ENCODE measurements around the gene TCF7L1. TPM values are rescaled to one million over a fixed set of nuclear protein-coding genes. Genes with fewer than 3 reads are reported as not detected.

The TCF7L1 gene
- total RNA-seq, 1 donor from 2014 or later, result 10.3 TPM

- DNase-seq (ENCODE audit: low spot score in 2 of 2), result no peak
- Histone ChIP-seq H3K4me3 (peak overlapping the region in 1 of 2 donors; percentile 8), H3K4me1 (peaks cover 6 to 35% of the 10 kb centered on the region in 2 donors), H3K27me3 (no peaks in the 10 kb centered on the region), H3K36me3 (no peaks in the 10 kb centered on the region), H3K27ac (no peak overlapping the region), H3K9me3 (no peaks in the 10 kb centered on the region)
- TF ChIP-seq CTCF (IDR thresholded peaks at IDR 0.05), result no peak
- intact Hi-C loops (cut with DNase I), result no loop called here
Measured at GRCh38 chr2:85215081-85215447, 81.9 kb downstream of the TCF7L1 start.

DNA sequence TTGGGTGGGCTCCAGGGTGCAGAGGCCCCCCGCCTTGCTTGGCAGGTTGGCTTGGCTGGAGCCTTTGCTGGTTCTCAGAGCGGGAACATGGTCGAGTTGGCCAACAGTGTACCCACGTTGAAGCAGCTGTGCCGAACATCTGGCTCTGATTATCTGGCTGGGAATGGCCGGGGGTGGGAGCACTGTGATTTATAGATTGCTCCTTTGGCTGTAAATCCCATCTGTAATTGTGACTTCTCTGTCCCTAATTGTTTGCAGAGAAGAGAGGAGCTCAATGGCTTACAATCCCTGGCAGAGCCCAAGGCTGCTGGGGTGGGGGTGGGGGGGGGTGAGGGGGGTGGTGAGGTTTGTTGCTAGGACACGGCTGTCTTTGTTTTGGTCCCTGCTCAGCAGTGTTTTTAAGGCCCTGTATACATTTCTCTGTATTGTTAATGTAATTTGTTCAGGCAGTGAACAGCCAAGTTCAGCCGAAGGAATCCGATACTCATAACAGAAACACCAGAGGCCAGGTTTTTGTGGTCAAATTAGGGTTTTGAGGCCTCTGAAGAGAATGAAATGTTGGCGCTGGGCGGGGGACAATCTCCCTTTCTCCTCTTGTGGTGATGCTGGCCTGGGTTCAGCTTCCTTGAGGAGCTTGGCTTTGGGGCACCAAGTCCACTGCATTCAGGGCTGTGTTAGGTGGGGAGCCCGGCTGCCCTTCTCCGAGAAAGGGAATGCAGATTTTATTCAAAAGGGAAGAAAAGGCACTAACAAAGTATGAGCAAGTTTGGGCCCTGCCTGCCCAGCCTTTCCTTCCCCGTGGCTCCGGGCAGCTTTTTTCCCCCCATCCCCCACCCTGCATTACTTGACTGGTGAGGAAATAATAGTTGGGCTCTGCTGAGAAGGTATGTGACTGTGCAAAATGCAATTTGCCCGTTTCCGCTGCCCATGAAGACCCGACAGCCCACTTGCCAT is 82.5 kb downstream of the TCF7L1 start:
- H3K9me3 ChIP-seq, result no peaks in the 10 kb centered on the region
- DNase-seq (ENCODE audit: low spot score in 2 of 2), result peak in 1 of 2 donors; percentile 64
- H3K4me3 ChIP-seq, result peak overlapping the region in 1 of 2 donors; percentile 8
- no peak for TF ChIP-seq CTCF (IDR thresholded peaks at IDR 0.05)
- H3K36me3 ChIP-seq, result no peaks in the 10 kb centered on the region
- peaks cover 6 to 35% of the 10 kb centered on the region in 2 donors for H3K4me1 ChIP-seq
- intact Hi-C loops (cut with DNase I), result loop anchor here (2.0 kb wide), 1 partner anchor 25 kb away; no protein-coding TSS in a partner anchor
- H3K27ac ChIP-seq, result peak overlapping the region; percentile 38 to 51
- no peaks in the 10 kb centered on the region for H3K27me3 ChIP-seq

- no peaks in the 10 kb centered on the region for H3K9me3 ChIP-seq
- no peak for TF ChIP-seq CTCF (IDR thresholded peaks at IDR 0.05)
- DNase-seq (ENCODE audit: low spot score in 2 of 2), result no peak
- H3K4me3 ChIP-seq, result no peak overlapping the region
- no peaks in the 10 kb centered on the region for H3K27me3 ChIP-seq
- H3K4me1 ChIP-seq, result peaks cover 6 to 32% of the 10 kb centered on the region in 2 donors
- intact Hi-C loops (cut with DNase I), result loop anchor here (2.0 kb wide), 1 partner anchor 24 kb away; no protein-coding TSS in a partner anchor
- no peaks in the 10 kb centered on the region for H3K36me3 ChIP-seq
- H3K27ac ChIP-seq, result no peak overlapping the region
Measured at GRCh38 chr2:85216927-85217326, 83.7 kb downstream of the TCF7L1 start.

DNA sequence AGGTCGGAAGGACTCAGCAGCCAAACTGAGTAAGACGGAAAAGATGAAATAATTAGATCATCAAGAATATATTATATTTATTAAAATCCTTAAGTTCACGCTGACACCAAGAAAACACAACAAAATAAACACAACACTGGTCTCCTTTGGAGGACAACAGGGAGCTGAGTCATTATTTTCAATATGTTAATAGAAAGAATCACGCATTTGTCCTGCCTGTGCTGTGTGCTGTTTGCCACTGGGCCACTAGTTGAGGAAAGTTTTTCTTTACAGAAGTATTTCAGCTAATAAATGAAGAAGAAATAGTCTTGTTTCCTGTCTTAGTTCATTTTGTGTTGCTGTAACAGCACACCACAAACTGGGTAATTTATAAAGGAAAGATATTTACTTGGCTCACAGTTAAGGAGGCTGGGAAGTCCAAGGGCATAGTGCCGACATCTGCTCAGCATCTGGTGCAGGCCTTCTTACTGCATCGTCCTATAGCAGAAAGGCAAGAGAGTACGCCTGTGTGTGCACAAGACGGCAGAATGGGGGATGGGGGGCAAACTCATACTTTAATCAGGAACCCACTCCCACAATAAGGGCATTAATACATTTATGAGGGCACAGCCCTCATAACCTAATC is 88.0 kb downstream of the TCF7L1 start:
- TF ChIP-seq CTCF (IDR thresholded peaks at IDR 0.05), result no peak
- no peaks in the 10 kb centered on the region for H3K9me3 ChIP-seq
- no peaks in the 10 kb centered on the region for H3K36me3 ChIP-seq
- no peak overlapping the region for H3K27ac ChIP-seq
- intact Hi-C loops (cut with DNase I), result no loop called here
- no peaks in the 10 kb centered on the region for H3K27me3 ChIP-seq
- H3K4me1 ChIP-seq, result peaks cover 0 to under 1% of the 10 kb centered on the region in 2 donors
- H3K4me3 ChIP-seq, result no peak overlapping the region
- DNase-seq (ENCODE audit: low spot score in 2 of 2), result no peak

DNA sequence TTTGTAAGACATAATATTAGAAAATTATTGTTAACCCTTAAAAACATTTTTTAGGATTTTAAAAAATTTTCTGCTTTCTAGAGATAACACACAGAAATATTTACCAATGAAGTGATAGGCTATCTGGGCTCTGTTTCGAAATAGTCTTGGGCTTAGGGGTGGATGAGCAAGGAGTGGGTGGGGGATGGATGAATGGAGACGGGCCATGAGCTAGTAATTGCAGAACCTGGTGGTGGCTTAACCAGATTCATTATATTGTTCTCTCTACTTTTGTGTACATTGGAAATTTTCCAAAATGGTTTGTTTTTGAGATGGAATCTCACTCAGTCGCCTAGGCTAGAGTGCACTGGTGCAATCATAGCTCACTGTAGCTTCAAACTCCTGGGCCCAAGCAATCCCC is 89.6 kb downstream of the TCF7L1 start:
- intact Hi-C loops (cut with DNase I), result no loop called here
- H3K27ac ChIP-seq, result no peak overlapping the region
- no peaks in the 10 kb centered on the region for H3K4me1 ChIP-seq
- H3K4me3 ChIP-seq, result no peak overlapping the region
- DNase-seq (ENCODE audit: low spot score in 2 of 2), result no peak
- H3K27me3 ChIP-seq, result no peaks in the 10 kb centered on the region
- no peak for TF ChIP-seq CTCF (IDR thresholded peaks at IDR 0.05)
- H3K36me3 ChIP-seq, result no peaks in the 10 kb centered on the region
- no peaks in the 10 kb centered on the region for H3K9me3 ChIP-seq
